Gastroesophageal sphincter (tissue), 4 donors: Measurements from ENCODE around the gene CHTOP. TPM values are rescaled to one million over a fixed set of nuclear protein-coding genes. Genes with fewer than 3 reads are reported as not detected.
"Not testable (repeated sequence)": the region's sequence is repeated elsewhere in the genome, so short reads cannot be mapped to it uniquely, and the experiment has no call there.

Experiments used
- ATAC-seq: fragments of 150-250 bp; one replicate; pipeline ENCODE4 v1.9.1; 2016; ENCODE audit warnings: mild to moderate bottlenecking, moderate library complexity
- H3K27ac ChIP-seq, 4 donors: fragments of 200-600 bp; sonication (generic) in 3 of 4; 1 replicate in 3 of 4; 2 replicates in 1 of 4; pipeline ENCODE4 v1.5.1; 2016 to 2019
- H3K27me3 ChIP-seq: fragments of 200-600 bp; sonication (generic); one replicate; pipeline ENCODE4 v1.5.1; 2019
- H3K36me3 ChIP-seq, 2 donors: fragments of 200-600 bp; sonication (generic); one replicate each; pipeline ENCODE4 v1.5.1; 2019; ENCODE audit warnings: control low read depth in 1 of 2
- H3K4me1 ChIP-seq, 3 donors: fragments of 200-600 bp; sonication (generic); 1 replicate in 2 of 3; 2 replicates in 1 of 3; pipeline ENCODE4 v1.5.1; 2016 to 2019; ENCODE audit warnings: control low read depth in 2 of 3
- H3K4me3 ChIP-seq, 2 donors: fragments of 200-600 bp; sonication (generic); one replicate each; pipeline ENCODE4 v1.5.1; 2019; ENCODE audit warnings: mild to moderate bottlenecking in 1 of 2, moderate library complexity in 1 of 2
- H3K9me3 ChIP-seq, 3 donors: fragments of 200-600 bp; sonication (generic); one replicate each; pipeline ENCODE4 v1.5.1; 2017 to 2019; ENCODE audit warnings: control low read depth in 2 of 3
- CTCF ChIP-seq, 4 experiments: fragments of 200-600 bp in 2 of 4; fragments of 450-650 bp in 2 of 4; sonication (generic) in 1 of 4; IDR thresholded peaks; one replicate each; pipeline ENCODE4 v1.5.1; 2017 to 2019; ENCODE audit warnings: antibody characterized with exemption in 4 of 4, mild to moderate bottlenecking in 2 of 4, moderate library complexity in 2 of 4
- EP300 ChIP-seq: sonication (generic); formaldehyde crosslinking; IDR thresholded peaks from one replicate; pipeline ENCODE4 v1.6.1; 2017; ENCODE audit warnings: antibody characterized with exemption, mild to moderate bottlenecking
- POLR2A ChIP-seq, 2 donors: fragments of 450-650 bp; IDR thresholded peaks; one replicate each; pipeline ENCODE4 v1.6.1; 2017; ENCODE audit warnings: antibody characterized with exemption in 2 of 2, mild to moderate bottlenecking in 2 of 2, moderate library complexity in 1 of 2
- POLR2AphosphoS5 ChIP-seq: sonication (generic); formaldehyde crosslinking; IDR thresholded peaks from one replicate; pipeline ENCODE4 v1.6.1; 2017; ENCODE audit warnings: antibody characterized with exemption
- WGBS, 2 donors: methylation state at CpG; one replicate each; pipeline ENCODE4 v1.1.5; 2018; ENCODE audit warnings: low coverage in 1 of 2; 5-methylcytosine and 5-hydroxymethylcytosine counted together
- total RNA-seq, 4 donors: library from RNA; depleted of rRNA; stranded (reverse); fragments of >200 nt; gene quantifications; one replicate each; pipeline ENCODE4 v1.1.0, GENCODE V29; 2016

Gene CHTOP, protein sequence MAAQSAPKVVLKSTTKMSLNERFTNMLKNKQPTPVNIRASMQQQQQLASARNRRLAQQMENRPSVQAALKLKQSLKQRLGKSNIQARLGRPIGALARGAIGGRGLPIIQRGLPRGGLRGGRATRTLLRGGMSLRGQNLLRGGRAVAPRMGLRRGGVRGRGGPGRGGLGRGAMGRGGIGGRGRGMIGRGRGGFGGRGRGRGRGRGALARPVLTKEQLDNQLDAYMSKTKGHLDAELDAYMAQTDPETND
- 10 to 100 TPM; 33.7 to 57.0 (median 42.2) TPM for total RNA-seq

- Histone ChIP-seq H3K36me3 (peaks cover 0 to 39% of the 10 kb centered on the region in 2 donors), H3K4me3 (peak within 1 kb of the TSS; percentile 48 to 93), H3K27me3 (no peaks in the 10 kb centered on the region), H3K27ac (peak within 1 kb of the TSS; percentile 84 to 100 (median 97)), H3K9me3 (no peaks in the 10 kb centered on the region), H3K4me1 (peaks cover 0 to 56% (median 9%) of the 10 kb centered on the region in 3 donors)
- peak in 3 of 4 experiments; percentile 14 to 44 (median 43) for TF ChIP-seq CTCF (IDR thresholded peaks at IDR 0.05)
- peak; percentile 73 for TF ChIP-seq POLR2AphosphoS5
- peak; percentile 51 to 62 for TF ChIP-seq POLR2A (IDR thresholded peaks at IDR 0.05)
- no peak for TF ChIP-seq EP300
- peak; percentile 97 for ATAC-seq
- WGBS, 2 donors: 0 to 1% methylated on average over 11 to 19 of the region's 65 CpGs
These were observed at the start of gene CHTOP for GRCh38 chr1:153633754-153634665. Gene CHTOP, plus strand, starts transcription at chr1:153634066. Its CDS starts 2,523 bp downstream, at chr1:153636589.

DNA sequence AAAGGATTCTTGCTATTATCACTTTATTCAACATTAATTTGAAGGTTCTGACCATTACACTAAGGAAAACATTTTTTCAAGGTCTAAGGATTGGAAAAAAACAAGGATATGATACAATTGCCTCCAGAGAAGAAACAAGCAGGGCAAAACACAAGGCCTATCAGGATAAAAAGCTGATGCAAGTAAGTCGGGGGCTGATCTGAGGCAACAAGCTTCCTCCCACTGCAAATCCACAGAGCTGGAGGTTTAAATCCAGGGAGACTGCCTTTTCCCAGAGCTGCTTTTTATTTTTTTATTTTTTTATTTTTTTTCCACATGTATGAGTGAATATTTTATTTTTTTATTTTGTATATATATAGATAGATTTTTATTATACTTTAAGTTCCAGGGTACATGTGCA lies 48.9 kb upstream of the CHTOP start:
- no peaks in the 10 kb centered on the region for H3K27me3 ChIP-seq
- H3K9me3 ChIP-seq: no peaks in the 10 kb centered on the region
- no peak for ATAC-seq
- H3K4me3 ChIP-seq: no peak overlapping the region
- no peak overlapping the region for H3K27ac ChIP-seq
- no peaks in the 10 kb centered on the region for H3K4me1 ChIP-seq
- TF ChIP-seq POLR2A (IDR thresholded peaks at IDR 0.05) (no peak), CTCF (IDR thresholded peaks at IDR 0.05) (no peak), POLR2AphosphoS5 (no peak), EP300 (no peak)
- H3K36me3 ChIP-seq: no peaks in the 10 kb centered on the region
- 91 to 100% methylated on average over 1 of the region's 1 CpG for WGBS, 2 donors

DNA sequence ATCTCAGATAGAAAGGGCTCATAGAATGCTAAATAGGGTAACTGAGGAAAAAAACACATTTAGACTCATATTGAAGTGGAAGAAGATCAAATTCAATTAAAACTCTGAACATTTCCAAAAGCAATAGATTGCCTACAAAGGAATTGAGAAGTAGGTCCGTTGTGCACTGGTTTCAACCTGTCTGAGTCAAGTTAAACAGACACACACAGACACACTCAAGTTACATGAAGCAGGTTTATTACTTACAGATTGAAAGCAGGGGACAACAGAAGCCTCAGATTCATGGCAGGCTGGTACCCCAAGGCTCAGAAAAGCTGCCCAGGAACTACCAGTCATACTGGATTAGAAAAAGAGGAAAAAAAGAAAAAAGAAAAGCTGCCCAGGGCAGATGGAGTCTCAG lies 47.5 kb upstream of the CHTOP start:
- WGBS, 2 donors: 60 to 64% methylated on average over 1 of the region's 1 CpG
- ATAC-seq: no peak
- no peaks in the 10 kb centered on the region for H3K36me3 ChIP-seq

GRCh38 chr1:153587314-153587713 lies 46.6 kb upstream of the CHTOP start:
- no peak for ATAC-seq
- no peaks in the 10 kb centered on the region for H3K4me1 ChIP-seq
- no peak overlapping the region for H3K27ac ChIP-seq
- H3K4me3 ChIP-seq: no peak overlapping the region
- H3K27me3 ChIP-seq: no peaks in the 10 kb centered on the region
- H3K36me3 ChIP-seq: no peaks in the 10 kb centered on the region
- no peak for TF ChIP-seq EP300
- TF ChIP-seq POLR2AphosphoS5: no peak
- no peak for TF ChIP-seq CTCF (IDR thresholded peaks at IDR 0.05)
- TF ChIP-seq POLR2A (IDR thresholded peaks at IDR 0.05): no peak
- WGBS, 2 donors: 72 to 74% methylated on average over 4 to 5 of the region's 5 CpGs
- no peaks in the 10 kb centered on the region for H3K9me3 ChIP-seq

More for the DNA sequence above, 47.5 kb upstream of the CHTOP start:
- Histone ChIP-seq H3K27ac (no peak overlapping the region), H3K4me3 (no peak overlapping the region), H3K27me3 (no peaks in the 10 kb centered on the region), H3K9me3 (no peaks in the 10 kb centered on the region), H3K4me1 (no peaks in the 10 kb centered on the region)
- TF ChIP-seq POLR2AphosphoS5: no peak
- TF ChIP-seq POLR2A (IDR thresholded peaks at IDR 0.05): no peak
- TF ChIP-seq EP300: no peak
- TF ChIP-seq CTCF (IDR thresholded peaks at IDR 0.05): no peak

- not testable (repeated sequence) for ATAC-seq, H3K27me3 ChIP-seq, H3K4me3 ChIP-seq, H3K9me3 ChIP-seq, H3K27ac ChIP-seq, H3K36me3 ChIP-seq, H3K4me1 ChIP-seq
- WGBS, 2 donors: 86 to 89% methylated on average over 5 to 10 of the region's 10 CpGs
These were observed 45.8 kb upstream of the CHTOP start for GRCh38 chr1:153588033-153588432.
